HEK293 (cell line): ENCODE measurements around the gene TSPAN11.

Experiments used
- CTCF ChIA-PET: fragments of 350-600 bp; formaldehyde crosslinking; extraction: SDS; loops from one replicate; lab custom pipeline; 2021; ENCODE audit warnings: antibody characterized with exemption; lab: Yijun Ruan, JAX
- POLR2A ChIA-PET: fragments of 300-600 bp; formaldehyde crosslinking; extraction: SDS; loops from one replicate; lab custom pipeline; 2020; ENCODE audit warnings: antibody characterized with exemption, inconsistent platforms; lab: Yijun Ruan, JAX
- H3K27ac ChIP-seq: fragments of 200-500 bp; sonication (Bioruptor generic); 2 replicates; pipeline ENCODE4 v1.5.1; 2014; ENCODE audit warnings: low read depth, low read length, control low read depth, inconsistent platforms; ENCODE audit errors: extremely low read depth
- H3K36me3 ChIP-seq, 2 experiments: fragments of 200-500 bp in 1 of 2; sonication (Bioruptor generic) in 1 of 2; 1 replicate in 1 of 2; 2 replicates in 1 of 2; pipeline ENCODE4 v1.5.1; 2014 to 2017; ENCODE audit warnings: inconsistent platforms in 2 of 2, low read length in 2 of 2; ENCODE audit not compliant: control insufficient read depth in 2 of 2, insufficient read depth in 1 of 2
- H3K4me1 ChIP-seq: fragments of 200-500 bp; sonication (Bioruptor generic); 2 replicates; pipeline ENCODE4 v1.5.1; 2014; ENCODE audit warnings: mild to moderate bottlenecking, low read length, inconsistent platforms; ENCODE audit not compliant: control insufficient read depth, insufficient read depth
- H3K4me3 ChIP-seq: 2 replicates; pipeline ENCODE4 v1.5.1; 2011; ENCODE audit warnings: low read depth, mild to moderate bottlenecking, control low read depth, low read length, moderate library complexity
- H3K9me3 ChIP-seq: fragments of 200-500 bp; sonication (Bioruptor generic); 2 replicates; pipeline ENCODE4 v1.5.1; 2014; ENCODE audit warnings: low read depth, low read length, inconsistent platforms; ENCODE audit not compliant: control insufficient read depth, insufficient read depth
- EGR2 ChIP-seq: fragments of 450-650 bp; formaldehyde crosslinking; IDR thresholded peaks from 2 replicates; pipeline ENCODE4 v1.5.1; 2016; ENCODE audit warnings: low read depth, missing biosample characterization, missing genetic modification characterization
- GLI2 ChIP-seq: fragments of 450-650 bp; formaldehyde crosslinking; IDR thresholded peaks from 2 replicates; pipeline ENCODE4; 2017; ENCODE audit warnings: missing biosample characterization, missing genetic modification characterization, low read depth, borderline replicate concordance
- GLIS1 ChIP-seq: fragments of 450-650 bp; formaldehyde crosslinking; IDR thresholded peaks from 2 replicates; pipeline ENCODE4 v1.5.1; 2016; ENCODE audit warnings: missing biosample characterization, missing genetic modification characterization
- KLF7 ChIP-seq: fragments of 450-650 bp; formaldehyde crosslinking; IDR thresholded peaks from 2 replicates; pipeline ENCODE4 v1.5.1; 2016; ENCODE audit warnings: missing biosample characterization, missing genetic modification characterization, borderline replicate concordance
- PRDM10 ChIP-seq: fragments of 450-650 bp; formaldehyde crosslinking; IDR thresholded peaks from 2 replicates; pipeline ENCODE4 v1.5.1; 2016; ENCODE audit warnings: missing biosample characterization, missing genetic modification characterization
- REST ChIP-seq: fragments of 450-650 bp; formaldehyde crosslinking; IDR thresholded peaks from 2 replicates; pipeline ENCODE4 v1.5.1; 2016; ENCODE audit warnings: missing biosample characterization, missing genetic modification characterization
- SP3 ChIP-seq: fragments of 450-650 bp; formaldehyde crosslinking; IDR thresholded peaks from 2 replicates; pipeline ENCODE4 v1.5.1; 2016; ENCODE audit warnings: missing biosample characterization, missing genetic modification characterization
- TSHZ1 ChIP-seq: fragments of 450-650 bp; formaldehyde crosslinking; IDR thresholded peaks from 2 replicates; pipeline ENCODE4 v1.5.1; 2016; ENCODE audit warnings: missing biosample characterization, missing genetic modification characterization, borderline replicate concordance
- ZBTB48 ChIP-seq: fragments of 450-650 bp; formaldehyde crosslinking; IDR thresholded peaks from 2 replicates; pipeline ENCODE4 v1.5.1; 2016; ENCODE audit warnings: missing biosample characterization, missing genetic modification characterization
- ZFP69B ChIP-seq: fragments of 450-650 bp; formaldehyde crosslinking; IDR thresholded peaks from 2 replicates; pipeline ENCODE4 v1.5.1; 2016; ENCODE audit warnings: missing biosample characterization, missing genetic modification characterization
- ZNF10 ChIP-seq: fragments of 450-650 bp; formaldehyde crosslinking; IDR thresholded peaks from 2 replicates; pipeline ENCODE4 v1.5.1; 2017; ENCODE audit warnings: missing biosample characterization, missing genetic modification characterization
- ZNF140 ChIP-seq: fragments of 450-650 bp; formaldehyde crosslinking; IDR thresholded peaks from 2 replicates; pipeline ENCODE4 v1.5.1; 2016; ENCODE audit warnings: missing biosample characterization, missing genetic modification characterization
- ZNF214 ChIP-seq: fragments of 450-650 bp; formaldehyde crosslinking; IDR thresholded peaks from 2 replicates; pipeline ENCODE4 v1.5.1; 2017; ENCODE audit warnings: missing biosample characterization, mild to moderate bottlenecking, missing genetic modification characterization, borderline replicate concordance
- ZNF248 ChIP-seq: fragments of 450-650 bp; formaldehyde crosslinking; IDR thresholded peaks from 2 replicates; pipeline ENCODE4 v1.5.1; 2017; ENCODE audit warnings: missing biosample characterization, missing genetic modification characterization
- ZNF521 ChIP-seq: fragments of 450-650 bp; formaldehyde crosslinking; IDR thresholded peaks from 2 replicates; pipeline ENCODE4 v1.5.1; 2017; ENCODE audit warnings: missing biosample characterization, mild to moderate bottlenecking, missing genetic modification characterization
- ZNF560 ChIP-seq: fragments of 450-650 bp; formaldehyde crosslinking; IDR thresholded peaks from 2 replicates; pipeline ENCODE4 v1.5.1; 2017; ENCODE audit warnings: missing biosample characterization, missing genetic modification characterization, borderline replicate concordance
- ZNF645 ChIP-seq: fragments of 450-650 bp; formaldehyde crosslinking; IDR thresholded peaks from 2 replicates; pipeline ENCODE4; 2016; ENCODE audit warnings: missing biosample characterization, missing genetic modification characterization
- ZNF677 ChIP-seq: fragments of 450-650 bp; IDR thresholded peaks from 2 replicates; pipeline ENCODE4 v1.5.0; 2018; ENCODE audit warnings: missing biosample characterization, mild to moderate bottlenecking, missing genetic modification characterization, moderate library complexity
- ZNF701 ChIP-seq: fragments of 450-650 bp; formaldehyde crosslinking; IDR thresholded peaks from 2 replicates; pipeline ENCODE4 v1.5.1; 2016; ENCODE audit warnings: missing biosample characterization, missing genetic modification characterization
- ZNF776 ChIP-seq: fragments of 450-650 bp; formaldehyde crosslinking; IDR thresholded peaks from 2 replicates; pipeline ENCODE4 v1.5.0; 2017; ENCODE audit warnings: missing biosample characterization, missing genetic modification characterization, borderline replicate concordance
- ZNF785 ChIP-seq: fragments of 450-650 bp; formaldehyde crosslinking; IDR thresholded peaks from 2 replicates; pipeline ENCODE4 v1.5.1; 2016; ENCODE audit warnings: missing biosample characterization, missing genetic modification characterization
- ZNF791 ChIP-seq: fragments of 450-650 bp; formaldehyde crosslinking; IDR thresholded peaks from 2 replicates; pipeline ENCODE4 v1.5.1; 2016; ENCODE audit warnings: missing biosample characterization, missing genetic modification characterization

The TSPAN11 gene

GRCh38 chr12:31037931-31038330 is 111.4 kb downstream of the TSPAN11 start (continued):
- TF ChIP-seq TSHZ1 (tag by site-specific recombination) = no peak
- no peak for TF ChIP-seq KLF7 (tag by site-specific recombination)
- no peak for TF ChIP-seq ZNF785 (tag by site-specific recombination)
- no peak for TF ChIP-seq REST (tag by site-specific recombination)
- TF ChIP-seq ZNF560 = no peak
- TF ChIP-seq EGR2 (tag by site-specific recombination) = no peak
- no peak for TF ChIP-seq ZNF791 (tag by site-specific recombination)

GRCh38 chr12:31041033-31041564 is 114.6 kb downstream of the TSPAN11 start:
- Histone ChIP-seq H3K9me3 (no peaks in the 10 kb centered on the region), H3K36me3 (no peaks in the 10 kb centered on the region), H3K4me1 (peaks cover 6% of the 10 kb centered on the region), H3K4me3 (no peak overlapping the region)
- POLR2A ChIA-PET = no interaction called here
- CTCF ChIA-PET = no interaction called here
- TF ChIP-seq GLI2 (tag by site-specific recombination) = no peak
- no peak for TF ChIP-seq ZNF214 (tag by site-specific recombination)
- no peak for TF ChIP-seq ZFP69B (tag by site-specific recombination)
- TF ChIP-seq ZNF645 = no peak
- TF ChIP-seq ZNF248 (tag by site-specific recombination) = no peak
- TF ChIP-seq GLIS1 (tag by site-specific recombination) = no peak
- TF ChIP-seq SP3 (tag by site-specific recombination) = no peak
- TF ChIP-seq ZNF10 (tag by site-specific recombination) = no peak
- TF ChIP-seq ZNF776 (tag by site-specific recombination) = no peak
- TF ChIP-seq ZNF701 (tag by site-specific recombination) = no peak
- TF ChIP-seq PRDM10 (tag by site-specific recombination) = no peak
- TF ChIP-seq ZNF677 = no peak
- TF ChIP-seq ZBTB48 = no peak
- TF ChIP-seq ZNF140 (tag by site-specific recombination) = no peak
- TF ChIP-seq ZNF521 (tag by site-specific recombination) = no peak
- TF ChIP-seq, all 188 proteins: peak for 0
- H3K27ac ChIP-seq = no peak overlapping the region
